SK-N-SH (cell line): ENCODE measurements around the gene CSF2RB. TPM values are rescaled to one million over a fixed set of nuclear protein-coding genes. Genes with fewer than 3 reads are reported as not detected.

ENCODE experiments used
- CTCF ChIA-PET: fragments of 300-600, 350-600 bp; formaldehyde crosslinking; extraction: SDS; loops from one replicate; lab custom pipeline; 2021; lab: Yijun Ruan, JAX
- POLR2A ChIA-PET: fragments of 350-600 bp; sonication (Branson Sonifier 250); formaldehyde crosslinking; extraction: SDS; loops from one replicate; lab custom pipeline; 2020; ENCODE audit warnings: antibody characterized with exemption, inconsistent platforms; lab: Yijun Ruan, JAX
- DNase-seq: peaks from one replicate; pipeline ENCODE4 v3.0.0; 2012
- H2AFZ ChIP-seq: fragments of 200-600 bp; sonication (generic); 2 replicates; pipeline ENCODE4 v1.8.1; 2016; ENCODE audit warnings: antibody characterized with exemption, mild to moderate bottlenecking, low read depth
- H3F3A ChIP-seq: fragments of 200-600 bp; sonication (generic); replicated peaks from 2 replicates; pipeline ENCODE3; 2016; ENCODE audit warnings: antibody characterized with exemption, mild to moderate bottlenecking; ENCODE audit not compliant: insufficient read depth
- H3K27ac ChIP-seq, 2 experiments: fragments of 200-500 bp in 1 of 2; fragments of 200-600 bp in 1 of 2; sonication (Bioruptor generic) in 1 of 2; sonication (generic), shearing (Covaris generic) in 1 of 2; 2 replicates each; pipeline versions ENCODE4 v1.5.1 to v1.6.1; 2014 to 2016; ENCODE audit warnings: low read depth in 2 of 2, inconsistent platforms in 1 of 2, low read length in 1 of 2, mild to moderate bottlenecking in 1 of 2, mixed read lengths in 1 of 2
- H3K27me3 ChIP-seq: fragments of 200-600 bp; sonication (generic), shearing (Covaris generic); 2 replicates; pipeline ENCODE4 v1.6.1; 2016; ENCODE audit warnings: mixed run types; ENCODE audit not compliant: insufficient read depth
- H3K36me3 ChIP-seq, 2 experiments: fragments of 200-500 bp in 1 of 2; fragments of 200-600 bp in 1 of 2; sonication (Bioruptor generic) in 1 of 2; sonication (generic) in 1 of 2; replicated peaks in 1 of 2; 2 replicates each; pipeline versions ENCODE3 to v1.5.1; 2014 to 2016; ENCODE audit warnings: low read length in 1 of 2, mild to moderate bottlenecking in 1 of 2; ENCODE audit not compliant: insufficient read depth in 2 of 2, control insufficient read depth in 1 of 2
- H3K4me1 ChIP-seq, 2 experiments: fragments of 200-500 bp in 1 of 2; fragments of 200-600 bp in 1 of 2; sonication (Bioruptor generic) in 1 of 2; sonication (generic), shearing (Covaris generic) in 1 of 2; 2 replicates each; pipeline versions ENCODE4 v1.5.1 to v1.6.1; 2014 to 2016; ENCODE audit warnings: low read depth in 1 of 2, low read length in 1 of 2, mixed run types in 1 of 2; ENCODE audit not compliant: insufficient read depth in 2 of 2, control insufficient read depth in 1 of 2
- H3K4me2 ChIP-seq: fragments of 200-600 bp; sonication (generic), shearing (Covaris generic); 2 replicates; pipeline ENCODE4 v1.6.1; 2017; ENCODE audit warnings: mixed run types
- H3K4me3 ChIP-seq, 2 experiments: fragments of 200-500 bp in 1 of 2; fragments of 200-600 bp in 1 of 2; sonication (Bioruptor generic) in 1 of 2; sonication (generic), shearing (Covaris generic) in 1 of 2; 2 replicates each; pipeline versions ENCODE4 v1.5.1 to v1.8.1; 2014 to 2016; ENCODE audit warnings: low read depth in 2 of 2, inconsistent platforms in 1 of 2, low read length in 1 of 2, mild to moderate bottlenecking in 1 of 2, mixed read lengths in 1 of 2, moderate library complexity in 1 of 2
- H3K79me2 ChIP-seq: fragments of 200-600 bp; sonication (generic); 2 replicates; pipeline ENCODE4 v1.8.1; 2017; ENCODE audit warnings: mild to moderate bottlenecking; ENCODE audit not compliant: insufficient read depth
- H3K9ac ChIP-seq: fragments of 200-600 bp; sonication (generic); 2 replicates; pipeline ENCODE4 v1.6.1; 2017; ENCODE audit warnings: mixed run types
- H3K9me2 ChIP-seq: fragments of 200-600 bp; sonication (generic); 2 replicates; pipeline ENCODE4 v1.6.1; 2017; ENCODE audit warnings: mixed run types
- H3K9me3 ChIP-seq: fragments of 200-600 bp; sonication (generic); 2 replicates; pipeline ENCODE4 v1.6.1; 2017; ENCODE audit warnings: mixed run types, mild to moderate bottlenecking, moderate library complexity
- H4K20me1 ChIP-seq: fragments of 200-600 bp; sonication (generic); 2 replicates; pipeline ENCODE4 v1.6.1; 2017; ENCODE audit warnings: mild to moderate bottlenecking, mixed run types; ENCODE audit not compliant: insufficient read depth
- ELF1 ChIP-seq: IDR thresholded peaks from 2 replicates; pipeline ENCODE4 v1.4.0; 2012
- EP300 ChIP-seq, 2 experiments: IDR thresholded peaks; 2 replicates each; pipeline versions ENCODE4 v1.4.0 to v1.6.1; 2012; ENCODE audit warnings: borderline replicate concordance in 1 of 2, low read depth in 1 of 2, low read length in 1 of 2
- EZH2phosphoT487 ChIP-seq: fragments of 200-600 bp; sonication (generic); IDR thresholded peaks from 2 replicates; pipeline ENCODE4 v1.6.1; 2017; ENCODE audit warnings: low read depth, mixed run types, mild to moderate bottlenecking, antibody characterized with exemption, moderate library complexity, borderline replicate concordance
- FOSL2 ChIP-seq: IDR thresholded peaks from 2 replicates; pipeline ENCODE4 v1.4.0; 2012; ENCODE audit warnings: low read depth, mild to moderate bottlenecking, moderate library complexity, borderline replicate concordance
- GABPA ChIP-seq: IDR thresholded peaks from 2 replicates; pipeline ENCODE4 v1.4.0; 2012; ENCODE audit warnings: low read depth, mild to moderate bottlenecking
- GATA2 ChIP-seq: sonication (generic); formaldehyde crosslinking; IDR thresholded peaks from 2 replicates; pipeline ENCODE4 v1.5.0; 2020; ENCODE audit warnings: mild to moderate bottlenecking, missing genetic modification reagents
- MEF2A ChIP-seq: IDR thresholded peaks from 2 replicates; pipeline ENCODE4 v1.4.0; 2012; ENCODE audit warnings: low read depth, borderline replicate concordance
- NFIC ChIP-seq: IDR thresholded peaks from 2 replicates; pipeline ENCODE4 v1.4.0; 2012; ENCODE audit warnings: borderline replicate concordance
- POLR2AphosphoS5 ChIP-seq: IDR thresholded peaks from 2 replicates; pipeline ENCODE4 v1.6.1; 2012; ENCODE audit warnings: low read depth, low read length
- RAD21 ChIP-seq: IDR thresholded peaks from 2 replicates; pipeline ENCODE4 v1.6.1; 2012; ENCODE audit warnings: mild to moderate bottlenecking, low read length
- RCOR1 ChIP-seq: fragments of 150-350 bp; IDR thresholded peaks from 2 replicates; pipeline ENCODE4 v1.6.1; 2017; ENCODE audit warnings: antibody characterized with exemption, low read length
- RFX5 ChIP-seq: IDR thresholded peaks from 2 replicates; pipeline ENCODE4 v1.6.1; 2012; ENCODE audit warnings: mild to moderate bottlenecking, improper control_type of control experiment, low read length
- SIN3A ChIP-seq: IDR thresholded peaks from 2 replicates; pipeline ENCODE4 v1.6.1; 2012; ENCODE audit warnings: low read depth, mild to moderate bottlenecking, low read length, moderate library complexity, borderline replicate concordance
- SMC3 ChIP-seq: IDR thresholded peaks from 2 replicates; pipeline ENCODE4 v1.6.1; 2012; ENCODE audit warnings: low read depth, low read length, improper control_type of control experiment
- TAF1 ChIP-seq: IDR thresholded peaks from 2 replicates; pipeline ENCODE4 v1.6.1; 2012; ENCODE audit warnings: low read depth, mild to moderate bottlenecking, low read length, moderate library complexity, borderline replicate concordance
- TCF12 ChIP-seq: IDR thresholded peaks from 2 replicates; pipeline ENCODE4 v1.4.0; 2012
- YY1 ChIP-seq: IDR thresholded peaks from 2 replicates; pipeline ENCODE4 v1.4.0; 2012; ENCODE audit warnings: low read depth, mild to moderate bottlenecking
- WGBS: methylation state at CpG from one replicate; pipeline ENCODE4 v1.1.6; 2017; ENCODE audit warnings: low lambda C conversion rate; 5-methylcytosine and 5-hydroxymethylcytosine counted together
- polyA plus RNA-seq, 3 experiments: library from polyadenylated mRNA; depleted of rRNA; stranded (reverse); fragments of >200 nt; gene quantifications; 2 replicates each; pipeline ENCODE4 v1.2.3, GENCODE V29; 2012
- TF ChIP-seq, protein P1 (sequence below): fragments of 200-600 bp; sonication (generic); IDR thresholded peaks from 2 replicates; pipeline ENCODE4 v1.6.1; 2017; ENCODE audit warnings: antibody characterized with exemption, mild to moderate bottlenecking, moderate library complexity
- TF ChIP-seq, protein P2 (sequence below): IDR thresholded peaks from 2 replicates; pipeline ENCODE4 v1.4.0; 2012; ENCODE audit warnings: low read depth, borderline replicate concordance
- TF ChIP-seq, protein P3 (sequence below): fragments of 150-350 bp; IDR thresholded peaks from 2 replicates; pipeline ENCODE4 v1.6.1; 2016; ENCODE audit warnings: mild to moderate bottlenecking, low read depth, low read length
- TF ChIP-seq, protein P4 (sequence below): fragments of 150-350 bp; IDR thresholded peaks from 2 replicates; pipeline ENCODE4 v1.6.1; 2017; ENCODE audit warnings: antibody characterized with exemption, low read length, low read depth, borderline replicate concordance

Gene CSF2RB
- polyA plus RNA-seq, 1 of the 3 experiments (the other 2 are of a cell fraction): not detected

DNA sequence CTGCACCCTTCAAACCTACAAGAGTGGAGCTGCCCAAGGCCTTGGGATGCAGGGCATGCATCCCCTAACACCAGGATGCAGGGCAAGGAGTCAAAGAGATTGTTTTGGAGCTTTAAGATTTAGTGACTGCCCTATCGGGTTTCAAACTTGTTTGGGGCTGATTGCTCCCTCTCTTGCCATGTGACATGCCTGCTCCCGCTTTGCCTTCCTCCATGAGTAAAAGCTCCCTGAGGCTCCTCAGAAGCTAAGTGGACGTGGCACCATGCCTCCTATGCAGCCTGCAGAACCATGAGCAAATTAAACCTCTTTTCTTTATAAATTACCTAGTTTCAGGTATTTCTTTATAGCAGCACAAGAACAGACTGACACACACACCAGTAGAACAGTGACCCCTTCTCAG lies 15.8 kb upstream of the CSF2RB start:
- no peaks in the 10 kb centered on the region for H4K20me1 ChIP-seq
- no peak overlapping the region for H3K4me3 ChIP-seq
- no peaks in the 10 kb centered on the region for H3K9me2 ChIP-seq
- H3K27ac ChIP-seq: no peak overlapping the region
- no peak overlapping the region for H3K4me2 ChIP-seq
- ChIA-PET CTCF (interaction anchor here (1.3 to 1.7 kb wide), 2 partner anchors 26 to 42 kb away, joined by 3 to 8 read pairs; no protein-coding TSS in a partner anchor), POLR2A (no interaction called here)
- no peak overlapping the region for H2AFZ ChIP-seq
- no peaks in the 10 kb centered on the region for H3K36me3 ChIP-seq
- TF ChIP-seq FOSL2: no peak
- no peak for TF ChIP-seq GATA2 (CRISPR knock-in tag)
- no peak for TF ChIP-seq EZH2phosphoT487
- no peak for TF ChIP-seq RFX5
- TF ChIP-seq TCF12: no peak
- no peak for TF ChIP-seq POLR2AphosphoS5
- no peak for TF ChIP-seq TAF1
- TF ChIP-seq RCOR1: no peak
- TF ChIP-seq, protein P1, sequence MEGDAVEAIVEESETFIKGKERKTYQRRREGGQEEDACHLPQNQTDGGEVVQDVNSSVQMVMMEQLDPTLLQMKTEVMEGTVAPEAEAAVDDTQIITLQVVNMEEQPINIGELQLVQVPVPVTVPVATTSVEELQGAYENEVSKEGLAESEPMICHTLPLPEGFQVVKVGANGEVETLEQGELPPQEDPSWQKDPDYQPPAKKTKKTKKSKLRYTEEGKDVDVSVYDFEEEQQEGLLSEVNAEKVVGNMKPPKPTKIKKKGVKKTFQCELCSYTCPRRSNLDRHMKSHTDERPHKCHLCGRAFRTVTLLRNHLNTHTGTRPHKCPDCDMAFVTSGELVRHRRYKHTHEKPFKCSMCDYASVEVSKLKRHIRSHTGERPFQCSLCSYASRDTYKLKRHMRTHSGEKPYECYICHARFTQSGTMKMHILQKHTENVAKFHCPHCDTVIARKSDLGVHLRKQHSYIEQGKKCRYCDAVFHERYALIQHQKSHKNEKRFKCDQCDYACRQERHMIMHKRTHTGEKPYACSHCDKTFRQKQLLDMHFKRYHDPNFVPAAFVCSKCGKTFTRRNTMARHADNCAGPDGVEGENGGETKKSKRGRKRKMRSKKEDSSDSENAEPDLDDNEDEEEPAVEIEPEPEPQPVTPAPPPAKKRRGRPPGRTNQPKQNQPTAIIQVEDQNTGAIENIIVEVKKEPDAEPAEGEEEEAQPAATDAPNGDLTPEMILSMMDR: no peak
- WGBS: 29% methylated on average over 3 of the region's 3 CpGs
- H3K9ac ChIP-seq: no peak overlapping the region
- no peaks in the 10 kb centered on the region for H3K79me2 ChIP-seq
- H3K4me1 ChIP-seq: no peaks in the 10 kb centered on the region
- H3F3A ChIP-seq: no peaks in the 10 kb centered on the region
- DNase-seq: no peak
- peaks cover 11% of the 10 kb centered on the region; the same call in 1 of the 2 replicates for H3K27me3 ChIP-seq
- H3K9me3 ChIP-seq: no peaks in the 10 kb centered on the region

DNA sequence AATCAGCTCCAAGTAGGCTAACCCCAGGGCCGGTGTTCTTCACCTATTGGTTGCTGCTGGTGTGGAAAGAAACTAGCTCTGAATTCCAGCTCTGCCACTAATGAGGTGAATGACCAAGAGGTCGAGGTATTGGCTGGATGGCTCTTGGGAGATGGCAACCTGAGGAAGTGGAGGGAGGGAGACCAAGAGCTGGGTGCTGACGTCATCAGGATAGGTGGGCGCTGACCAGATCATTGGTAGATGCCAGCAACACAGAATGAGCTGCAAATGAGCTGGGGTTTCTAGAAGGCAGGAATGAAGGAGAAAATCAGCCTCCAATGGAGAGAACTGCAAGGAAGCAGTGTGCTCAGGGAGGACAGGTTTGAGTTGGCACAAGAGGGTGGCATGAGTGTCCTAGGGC lies 14.7 kb upstream of the CSF2RB start:
- no peak overlapping the region for H3K27ac ChIP-seq
- ChIA-PET CTCF (no interaction called here), POLR2A (no interaction called here)
- no peaks in the 10 kb centered on the region for H3K4me1 ChIP-seq
- 11% methylated on average over 4 of the region's 4 CpGs for WGBS
- H3K79me2 ChIP-seq: no peaks in the 10 kb centered on the region
- no peak overlapping the region for H2AFZ ChIP-seq
- no peak overlapping the region for H3K4me2 ChIP-seq
- H3K9me2 ChIP-seq: no peaks in the 10 kb centered on the region
- no peaks in the 10 kb centered on the region for H3K36me3 ChIP-seq
- H3K27me3 ChIP-seq: peaks cover 11% of the 10 kb centered on the region; the same call in 1 of the 2 replicates
- no peaks in the 10 kb centered on the region for H4K20me1 ChIP-seq
- DNase-seq: no peak
- H3K9me3 ChIP-seq: no peaks in the 10 kb centered on the region
- H3K9ac ChIP-seq: no peak overlapping the region
- H3F3A ChIP-seq: no peaks in the 10 kb centered on the region
- H3K4me3 ChIP-seq: no peak overlapping the region
- TF ChIP-seq GABPA (no peak), EZH2phosphoT487 (no peak), SIN3A (no peak), RAD21 (no peak), TCF12 (no peak), MEF2A (no peak), TAF1 (no peak), EP300 (IDR thresholded peaks at IDR 0.05; ENCODE audit: borderline replicate concordance in 1 of 2, low read depth in 1 of 2, low read length in 1 of 2) (no peak), FOSL2 (no peak), ELF1 (no peak), SMC3 (no peak), YY1 (no peak), POLR2AphosphoS5 (no peak), NFIC (no peak), RFX5 (no peak)
- TF ChIP-seq, protein P2, sequence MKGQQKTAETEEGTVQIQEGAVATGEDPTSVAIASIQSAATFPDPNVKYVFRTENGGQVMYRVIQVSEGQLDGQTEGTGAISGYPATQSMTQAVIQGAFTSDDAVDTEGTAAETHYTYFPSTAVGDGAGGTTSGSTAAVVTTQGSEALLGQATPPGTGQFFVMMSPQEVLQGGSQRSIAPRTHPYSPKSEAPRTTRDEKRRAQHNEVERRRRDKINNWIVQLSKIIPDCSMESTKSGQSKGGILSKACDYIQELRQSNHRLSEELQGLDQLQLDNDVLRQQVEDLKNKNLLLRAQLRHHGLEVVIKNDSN: no peak
- TF ChIP-seq, protein P1: no peak
- TF ChIP-seq, protein P3, sequence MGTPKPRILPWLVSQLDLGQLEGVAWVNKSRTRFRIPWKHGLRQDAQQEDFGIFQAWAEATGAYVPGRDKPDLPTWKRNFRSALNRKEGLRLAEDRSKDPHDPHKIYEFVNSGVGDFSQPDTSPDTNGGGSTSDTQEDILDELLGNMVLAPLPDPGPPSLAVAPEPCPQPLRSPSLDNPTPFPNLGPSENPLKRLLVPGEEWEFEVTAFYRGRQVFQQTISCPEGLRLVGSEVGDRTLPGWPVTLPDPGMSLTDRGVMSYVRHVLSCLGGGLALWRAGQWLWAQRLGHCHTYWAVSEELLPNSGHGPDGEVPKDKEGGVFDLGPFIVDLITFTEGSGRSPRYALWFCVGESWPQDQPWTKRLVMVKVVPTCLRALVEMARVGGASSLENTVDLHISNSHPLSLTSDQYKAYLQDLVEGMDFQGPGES: no peak
- TF ChIP-seq, protein P4, sequence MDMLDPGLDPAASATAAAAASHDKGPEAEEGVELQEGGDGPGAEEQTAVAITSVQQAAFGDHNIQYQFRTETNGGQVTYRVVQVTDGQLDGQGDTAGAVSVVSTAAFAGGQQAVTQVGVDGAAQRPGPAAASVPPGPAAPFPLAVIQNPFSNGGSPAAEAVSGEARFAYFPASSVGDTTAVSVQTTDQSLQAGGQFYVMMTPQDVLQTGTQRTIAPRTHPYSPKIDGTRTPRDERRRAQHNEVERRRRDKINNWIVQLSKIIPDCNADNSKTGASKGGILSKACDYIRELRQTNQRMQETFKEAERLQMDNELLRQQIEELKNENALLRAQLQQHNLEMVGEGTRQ: no peak
